H9 (cell line): ENCODE data around the gene ASB15. TPM values are rescaled to one million over a fixed set of nuclear protein-coding genes. Genes with fewer than 3 reads are reported as not detected.

Experiments used
- DNase-seq: peaks from one replicate; pipeline ENCODE4 v3.0.0-alpha.2; 2017
- H2AFZ ChIP-seq: one replicate; pipeline ENCODE4 v1.6.1; 2013; ENCODE audit warnings: mild to moderate bottlenecking, low read length, control low read depth, moderate library complexity
- H2AK5ac ChIP-seq: 2 replicates; pipeline ENCODE4 v1.6.1; 2013; ENCODE audit warnings: low read length, control low read depth, mixed read lengths; ENCODE audit not compliant: insufficient read length
- H2BK120ac ChIP-seq: one replicate; pipeline ENCODE4 v1.6.1; 2013; ENCODE audit warnings: low read depth, mild to moderate bottlenecking, low read length, control low read depth, inconsistent platforms; ENCODE audit not compliant: poor library complexity, severe bottlenecking
- H2BK12ac ChIP-seq: 2 replicates; pipeline ENCODE4 v1.6.1; 2013; ENCODE audit warnings: low read length, control low read depth, mixed read lengths, low read depth; ENCODE audit not compliant: insufficient read length
- H2BK15ac ChIP-seq: 2 replicates; pipeline ENCODE4 v1.6.1; 2013; ENCODE audit warnings: low read depth, low read length, control low read depth
- H2BK20ac ChIP-seq: one replicate; pipeline ENCODE4 v1.6.1; 2013; ENCODE audit warnings: low read depth, mild to moderate bottlenecking, low read length, control low read depth, inconsistent platforms; ENCODE audit not compliant: poor library complexity, severe bottlenecking
- H2BK5ac ChIP-seq: 2 replicates; pipeline ENCODE4 v1.6.1; 2013; ENCODE audit warnings: low read length, control low read depth, mixed read lengths; ENCODE audit not compliant: insufficient read length
- H3K14ac ChIP-seq: 2 replicates; pipeline ENCODE4 v1.6.1; 2013; ENCODE audit warnings: low read length, control low read depth; ENCODE audit not compliant: insufficient read depth
- H3K18ac ChIP-seq: 2 replicates; pipeline ENCODE4 v1.6.1; 2013; ENCODE audit warnings: low read depth, mild to moderate bottlenecking, mixed read lengths, low read length, control low read depth; ENCODE audit not compliant: insufficient read length
- H3K23ac ChIP-seq: 2 replicates; pipeline ENCODE4 v1.6.1; 2013; ENCODE audit warnings: low read length, control low read depth, mixed read lengths, low read depth; ENCODE audit not compliant: insufficient read length
- H3K23me2 ChIP-seq: 2 replicates; pipeline ENCODE4 v1.6.1; 2013; ENCODE audit warnings: low read depth, mild to moderate bottlenecking, mixed read lengths, low read length, control low read depth; ENCODE audit not compliant: insufficient read length, poor library complexity, severe bottlenecking
- H3K27ac ChIP-seq: 2 replicates; pipeline ENCODE4 v1.5.1; 2013; ENCODE audit warnings: low read length, control low read depth, mixed read lengths, low read depth; ENCODE audit not compliant: insufficient read length
- H3K27me3 ChIP-seq: 2 replicates; pipeline ENCODE4 v1.6.1; 2013; ENCODE audit warnings: low read length, control low read depth, inconsistent platforms; ENCODE audit not compliant: insufficient read depth
- H3K4ac ChIP-seq: 2 replicates; pipeline ENCODE4 v1.6.1; 2013; ENCODE audit warnings: low read depth, mild to moderate bottlenecking, control low read depth, inconsistent platforms, low read length, moderate library complexity
- H3K4me1 ChIP-seq: 2 replicates; pipeline ENCODE4 v1.6.1; 2013; ENCODE audit warnings: low read length, control low read depth, inconsistent platforms; ENCODE audit not compliant: insufficient read depth
- H3K4me2 ChIP-seq: 2 replicates; pipeline ENCODE4 v1.6.1; 2013; ENCODE audit warnings: low read length, control low read depth, mixed read lengths; ENCODE audit not compliant: insufficient read length, insufficient read depth
- H3K56ac ChIP-seq: 2 replicates; pipeline ENCODE4 v1.6.1; 2013; ENCODE audit warnings: low read depth, mild to moderate bottlenecking, mixed read lengths, low read length, control low read depth; ENCODE audit not compliant: insufficient read length
- H3K79me1 ChIP-seq: 2 replicates; pipeline ENCODE4 v1.6.1; 2013; ENCODE audit warnings: low read depth, mild to moderate bottlenecking, moderate library complexity, low read length, control low read depth, inconsistent platforms; ENCODE audit not compliant: insufficient read depth, poor library complexity, severe bottlenecking
- H3K79me2 ChIP-seq: 2 replicates; pipeline ENCODE4 v1.6.1; 2013; ENCODE audit warnings: low read length, control low read depth, inconsistent platforms; ENCODE audit not compliant: insufficient read depth
- H3K9ac ChIP-seq: 2 replicates; pipeline ENCODE4 v1.6.1; 2013; ENCODE audit warnings: low read length, control low read depth, mixed read lengths; ENCODE audit not compliant: insufficient read length; ENCODE audit errors: extremely low read depth
- H3K9me3 ChIP-seq: one replicate; pipeline ENCODE4 v1.6.1; 2013; ENCODE audit warnings: low read depth, low read length, inconsistent platforms; ENCODE audit not compliant: control insufficient read depth
- H3T11ph ChIP-seq: one replicate; pipeline ENCODE4 v1.6.1; 2013; ENCODE audit warnings: mild to moderate bottlenecking, low read length, control low read depth, inconsistent platforms
- H4K20me1 ChIP-seq: one replicate; pipeline ENCODE4 v1.6.1; 2013; ENCODE audit not compliant: control insufficient read depth, insufficient read length, insufficient read depth
- H4K5ac ChIP-seq: 2 replicates; pipeline ENCODE4 v1.6.1; 2013; ENCODE audit warnings: low read depth, mild to moderate bottlenecking, mixed read lengths, low read length, control low read depth; ENCODE audit not compliant: insufficient read length
- H4K8ac ChIP-seq: replicated peaks from 2 replicates; pipeline ENCODE4 v1.6.1; 2013; ENCODE audit warnings: low read length, control low read depth, mixed read lengths, low read depth; ENCODE audit not compliant: insufficient read length
- H4K91ac ChIP-seq: 2 replicates; pipeline ENCODE4 v1.6.1; 2013; ENCODE audit warnings: low read depth, mild to moderate bottlenecking, moderate library complexity, mixed read lengths, low read length, control low read depth; ENCODE audit not compliant: insufficient read length
- H3K27ac Mint-ChIP-seq, 3 experiments: 2 replicates in 2 of 3; 3 replicates in 1 of 3; pipeline ENCODE4 v1.8.0; 2020 to 2021; ENCODE audit warnings: mixed read lengths in 3 of 3, mild to moderate bottlenecking in 1 of 3, moderate library complexity in 1 of 3
- H3K27me3 Mint-ChIP-seq: 2 replicates; pipeline ENCODE4 v1.8.0; 2021; ENCODE audit warnings: low read depth, mild to moderate bottlenecking, moderate library complexity, mixed read lengths
- H3K36me3 Mint-ChIP-seq, 3 experiments: 2 replicates in 2 of 3; 3 replicates in 1 of 3; pipeline ENCODE4 v1.8.0; 2020 to 2021; ENCODE audit warnings: low read depth in 3 of 3, mixed read lengths in 3 of 3; ENCODE audit not compliant: insufficient read depth in 1 of 3
- H3K4me1 Mint-ChIP-seq, 2 experiments: 2 replicates each; pipeline ENCODE4 v1.8.0; 2020; ENCODE audit warnings: mixed read lengths in 2 of 2
- H3K4me3 Mint-ChIP-seq, 2 experiments: 2 replicates in 1 of 2; 3 replicates in 1 of 2; pipeline ENCODE4 v1.8.0; 2020 to 2021; ENCODE audit warnings: mild to moderate bottlenecking in 2 of 2, mixed read lengths in 2 of 2, moderate library complexity in 1 of 2
- H3K9me3 Mint-ChIP-seq, 2 experiments: 2 replicates in 1 of 2; 3 replicates in 1 of 2; pipeline ENCODE4 v1.8.0; 2020; ENCODE audit warnings: mild to moderate bottlenecking in 2 of 2, mixed read lengths in 2 of 2, moderate library complexity in 1 of 2
- CTCF ChIP-seq: fragments of 200-600 bp; sonication (generic); conservative IDR thresholded peaks from 3 replicates; pipeline ENCODE4 v1.8.0; 2021; ENCODE audit warnings: antibody characterized with exemption, mild to moderate bottlenecking
- WGBS: extraction: QIAGEN DNeasy Blood & Tissue Kit; methylation state at CpG from one replicate; pipeline ENCODE4 v1.1.7; 2013; ENCODE audit warnings: missing lambda C conversion rate, low lambda C conversion rate, mixed read lengths; ENCODE audit not compliant: insufficient read length; ENCODE audit errors: extremely low coverage; 5-methylcytosine and 5-hydroxymethylcytosine counted together
- total RNA-seq: library from RNA; stranded (reverse); gene quantifications from 2 replicates; pipeline ENCODE4 v1.2.1, GENCODE V29; 2021

Gene ASB15
- total RNA-seq, 1 experiment from 2014 or later = not detected

GRCh38 chr7:123643495-123644441 lies 42.1 kb downstream of the ASB15 start:
- no peak overlapping the region for H2BK120ac ChIP-seq
- Mint-ChIP-seq H3K4me1 (peaks cover 44 to 45% of the 10 kb centered on the region in 2 experiments), H3K27ac (peak overlapping the region; percentile 21 to 86 (median 84); a peak in 6 of 7 replicates), H3K27me3 (no peaks in the 10 kb centered on the region), H3K36me3 (no peaks in the 10 kb centered on the region; a peak in 1 of 7 replicates), H3K9me3 (no peaks in the 10 kb centered on the region; a peak in 2 of 5 replicates), H3K4me3 (peak overlapping the region; percentile 37 to 42; a peak in 3 of 5 replicates)
- H3K79me2 ChIP-seq = no peaks in the 10 kb centered on the region
- no peak overlapping the region for H2BK20ac ChIP-seq
- no peak overlapping the region for H2BK5ac ChIP-seq
- WGBS = no CpG with 5 or more reads among the region's 6 CpGs
- no peak overlapping the region for H2AK5ac ChIP-seq
- no peak overlapping the region for H3K56ac ChIP-seq
- H4K8ac ChIP-seq = no peak overlapping the region
- TF ChIP-seq CTCF = no peak
- H3K27ac ChIP-seq = peak overlapping the region; percentile 37
- H2BK15ac ChIP-seq = no peak overlapping the region
- H3K9ac ChIP-seq = no peak overlapping the region
- H4K5ac ChIP-seq = no peak overlapping the region
- H3K4me2 ChIP-seq = peak overlapping the region; percentile 22
- H3K23ac ChIP-seq = no peak overlapping the region
- H3K14ac ChIP-seq = peak overlapping the region; percentile 81; the same call in 1 of the 2 replicates
- peak overlapping the region; percentile 0 for H3T11ph ChIP-seq
- H2BK12ac ChIP-seq = no peak overlapping the region
- H3K27me3 ChIP-seq = no peaks in the 10 kb centered on the region
- no peak overlapping the region for H4K91ac ChIP-seq
- no peaks in the 10 kb centered on the region for H3K79me1 ChIP-seq
- H3K4ac ChIP-seq = no peak overlapping the region
- H3K4me1 ChIP-seq = peaks cover 8% of the 10 kb centered on the region; the same call in 1 of the 2 replicates
- no peaks in the 10 kb centered on the region for H3K9me3 ChIP-seq
- DNase-seq = peak; percentile 74
- no peaks in the 10 kb centered on the region for H4K20me1 ChIP-seq
- H2AFZ ChIP-seq = peak overlapping the region; percentile 40
- H3K23me2 ChIP-seq = no peaks in the 10 kb centered on the region
- peak overlapping the region; percentile 43 for H3K18ac ChIP-seq
